Mammary epithelial cell (primary cell): ENCODE measurements around the gene XYLT1.

Experiments used
- EZH2 ChIP-seq: IDR thresholded peaks from 2 replicates; pipeline ENCODE4 v1.6.1; 2012; ENCODE audit warnings: low read length, inconsistent platforms, borderline replicate concordance
- TF ChIP-seq, protein P1 (sequence below), 2 donors: IDR thresholded peaks in 1 of 2; conservative IDR thresholded peaks in 1 of 2; 2 replicates each; pipeline ENCODE4 v1.5.1; 2011 to 2012; ENCODE audit warnings: inconsistent platforms in 2 of 2, low read length in 2 of 2, mild to moderate bottlenecking in 2 of 2, control low read depth in 1 of 2, low read depth in 1 of 2; ENCODE audit not compliant: insufficient read depth in 1 of 2; ENCODE audit errors: extremely low read depth in 1 of 2

DNA sequence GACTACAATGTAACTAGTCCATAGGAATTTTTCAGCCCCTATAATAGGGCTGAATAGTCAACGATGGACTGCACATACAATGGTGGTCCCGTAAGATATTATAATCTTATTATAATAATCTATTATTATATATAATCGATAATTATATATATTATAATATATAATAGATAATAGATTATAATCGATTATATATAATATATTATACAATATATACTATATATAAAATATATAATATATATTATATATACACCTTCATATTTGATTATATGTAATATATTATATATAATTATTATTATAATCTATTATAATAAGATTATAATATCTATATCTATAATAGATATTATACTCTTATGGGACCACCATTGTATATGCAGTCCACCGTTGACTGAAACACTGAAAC, 238.8 kb downstream of the XYLT1 start:
- TF ChIP-seq, protein P1, sequence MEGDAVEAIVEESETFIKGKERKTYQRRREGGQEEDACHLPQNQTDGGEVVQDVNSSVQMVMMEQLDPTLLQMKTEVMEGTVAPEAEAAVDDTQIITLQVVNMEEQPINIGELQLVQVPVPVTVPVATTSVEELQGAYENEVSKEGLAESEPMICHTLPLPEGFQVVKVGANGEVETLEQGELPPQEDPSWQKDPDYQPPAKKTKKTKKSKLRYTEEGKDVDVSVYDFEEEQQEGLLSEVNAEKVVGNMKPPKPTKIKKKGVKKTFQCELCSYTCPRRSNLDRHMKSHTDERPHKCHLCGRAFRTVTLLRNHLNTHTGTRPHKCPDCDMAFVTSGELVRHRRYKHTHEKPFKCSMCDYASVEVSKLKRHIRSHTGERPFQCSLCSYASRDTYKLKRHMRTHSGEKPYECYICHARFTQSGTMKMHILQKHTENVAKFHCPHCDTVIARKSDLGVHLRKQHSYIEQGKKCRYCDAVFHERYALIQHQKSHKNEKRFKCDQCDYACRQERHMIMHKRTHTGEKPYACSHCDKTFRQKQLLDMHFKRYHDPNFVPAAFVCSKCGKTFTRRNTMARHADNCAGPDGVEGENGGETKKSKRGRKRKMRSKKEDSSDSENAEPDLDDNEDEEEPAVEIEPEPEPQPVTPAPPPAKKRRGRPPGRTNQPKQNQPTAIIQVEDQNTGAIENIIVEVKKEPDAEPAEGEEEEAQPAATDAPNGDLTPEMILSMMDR (conservative IDR thresholded peaks at IDR 0.05 in 1 of 2, IDR thresholded peaks at IDR 0.05 in 1 of 2; ENCODE audit: extremely low read depth in 1 of 2, insufficient read depth in 1 of 2, low read depth in 1 of 2, low read length in 2 of 2), result no peak
- no peak for TF ChIP-seq EZH2
